Hematopoietic multipotent progenitor cell treated with erythropoietin and hydrocortisone succinate and interleukin-3 and kit ligand, for 15 days (in vitro differentiated cells): ENCODE results near the gene ARHGAP26.

Experiments
- DNase-seq: peaks from one replicate; pipeline ENCODE4 v3.0.0-alpha.2; 2015; ENCODE audit warnings: low spot score

ARHGAP26 gene

DNA sequence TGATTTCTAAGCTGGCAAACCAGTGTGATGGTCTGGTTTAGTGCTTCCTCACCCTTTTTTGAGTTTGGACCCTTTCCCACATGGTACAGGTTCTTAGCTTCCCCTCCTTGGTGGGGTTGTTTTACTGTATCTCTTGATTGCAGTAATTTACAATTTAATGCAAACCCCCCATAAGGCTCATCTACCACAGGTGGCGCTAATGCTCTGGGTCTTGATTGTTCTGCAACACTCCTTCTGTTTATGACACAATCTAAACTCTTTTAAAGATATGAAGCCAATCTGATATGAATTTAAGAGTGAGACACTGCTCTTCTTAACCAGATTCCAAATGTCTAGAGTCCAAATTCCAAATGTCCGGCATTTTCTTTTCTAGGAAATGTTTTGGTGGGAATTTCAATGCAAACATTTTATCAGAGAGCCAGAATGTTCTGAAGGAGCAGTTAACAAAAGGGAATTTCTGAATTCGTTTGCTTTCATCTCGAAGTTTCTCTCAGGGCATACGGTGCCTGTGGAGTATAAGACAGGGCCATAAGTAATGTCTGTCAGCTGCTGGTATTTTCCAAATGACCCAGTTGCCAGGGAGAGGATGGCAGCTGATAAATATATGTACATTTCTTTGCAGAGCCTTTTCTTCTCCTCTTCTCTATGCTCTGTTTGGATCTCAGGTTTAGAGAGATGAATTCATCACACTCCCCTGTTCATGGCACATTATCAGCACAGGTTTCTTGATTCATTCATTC, 246.8 kb downstream of the ARHGAP26 start:
- DNase-seq = peak; percentile 34

GRCh38 chr5:143017541-143017940, 247.4 kb downstream of the ARHGAP26 start:
- no peak for DNase-seq

GRCh38 chr5:143017992-143018391, 247.8 kb downstream of the ARHGAP26 start:
- no peak for DNase-seq

- no peak for DNase-seq
These were observed 249.0 kb downstream of the ARHGAP26 start for GRCh38 chr5:143019157-143019556.

DNA sequence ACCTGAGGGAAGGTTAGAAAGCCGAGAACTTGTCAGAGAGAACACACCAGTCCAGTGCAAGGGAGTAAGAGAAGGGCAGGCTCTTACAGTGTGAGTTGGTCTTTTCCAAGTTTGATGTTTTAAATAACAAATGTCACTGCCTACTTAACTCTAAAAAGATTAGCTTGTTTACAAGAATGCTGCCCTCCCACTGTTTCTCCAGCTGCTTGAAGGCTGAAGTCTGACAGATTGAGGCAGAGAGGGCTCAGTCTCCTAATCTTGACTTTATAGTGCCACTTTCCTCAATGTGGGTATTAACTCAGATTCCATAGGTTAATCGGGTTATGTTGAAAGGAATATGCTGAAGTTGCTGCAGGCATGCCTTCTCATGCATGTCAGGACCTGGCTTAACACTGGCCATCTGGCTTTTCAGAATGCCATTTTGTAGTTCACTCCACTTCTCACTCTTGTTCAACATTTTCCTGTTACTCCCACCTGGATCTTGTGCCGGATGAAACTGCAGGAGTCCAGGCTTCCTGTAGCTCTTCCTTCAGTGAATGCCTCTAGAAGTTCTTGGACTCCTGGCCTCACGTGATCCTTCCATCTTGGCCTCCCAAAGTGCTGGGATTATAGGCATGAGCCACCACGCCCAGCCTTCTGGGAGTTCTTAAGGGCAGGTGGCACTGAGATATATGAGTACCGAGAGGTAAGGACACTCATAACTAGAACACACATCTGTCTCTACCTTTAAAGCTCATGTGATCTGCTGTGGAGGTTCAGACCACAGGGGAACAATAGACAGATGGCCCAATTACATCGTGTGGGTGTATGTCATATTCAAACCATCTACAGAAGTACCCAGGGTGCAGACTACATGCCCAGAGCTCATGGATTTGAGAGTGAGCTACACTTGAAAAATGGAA, 249.7 kb downstream of the ARHGAP26 start:
- DNase-seq = no peak

GRCh38 chr5:143021595-143021994, 251.4 kb downstream of the ARHGAP26 start:
- no peak for DNase-seq

- no peak for DNase-seq
These were observed 253.4 kb downstream of the ARHGAP26 start for GRCh38 chr5:143023411-143024096.

DNA sequence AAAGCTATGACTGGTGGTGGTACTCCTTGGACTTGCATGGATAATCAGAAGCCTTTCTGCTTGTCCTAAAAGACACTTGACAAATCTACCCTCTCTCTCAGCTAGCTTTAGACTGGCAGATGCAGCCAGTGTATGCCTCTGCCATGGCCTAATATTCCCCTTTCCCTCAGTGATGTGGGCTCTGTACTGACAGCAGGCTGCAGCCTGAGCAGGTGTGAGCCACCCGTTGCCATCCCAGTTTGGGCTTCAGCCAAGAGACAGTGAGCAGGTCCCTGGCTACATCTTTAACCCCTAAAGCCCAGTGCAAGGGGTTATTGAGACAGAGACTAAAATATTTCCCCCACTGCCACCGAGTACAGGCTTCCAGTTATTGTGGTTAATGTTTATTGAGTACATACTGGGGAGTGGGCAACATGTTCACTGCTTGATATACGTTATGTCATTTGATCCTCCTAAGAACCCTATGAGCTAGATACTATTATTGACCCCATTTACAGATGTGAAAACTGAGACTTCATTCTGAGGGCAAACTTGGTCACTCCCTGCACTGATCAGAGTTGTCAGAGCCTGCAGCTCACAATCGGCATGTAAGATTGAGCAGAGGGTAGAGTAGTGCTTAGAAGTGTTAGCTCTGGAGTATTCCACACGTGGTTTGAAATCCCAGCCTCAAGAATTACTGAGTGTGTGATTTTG, 254.2 kb downstream of the ARHGAP26 start:
- no peak for DNase-seq

- DNase-seq = no peak
These were observed 255.2 kb downstream of the ARHGAP26 start for GRCh38 chr5:143025376-143025775.

- no peak for DNase-seq
These were observed 255.8 kb downstream of the ARHGAP26 start for GRCh38 chr5:143025971-143026370.

DNA sequence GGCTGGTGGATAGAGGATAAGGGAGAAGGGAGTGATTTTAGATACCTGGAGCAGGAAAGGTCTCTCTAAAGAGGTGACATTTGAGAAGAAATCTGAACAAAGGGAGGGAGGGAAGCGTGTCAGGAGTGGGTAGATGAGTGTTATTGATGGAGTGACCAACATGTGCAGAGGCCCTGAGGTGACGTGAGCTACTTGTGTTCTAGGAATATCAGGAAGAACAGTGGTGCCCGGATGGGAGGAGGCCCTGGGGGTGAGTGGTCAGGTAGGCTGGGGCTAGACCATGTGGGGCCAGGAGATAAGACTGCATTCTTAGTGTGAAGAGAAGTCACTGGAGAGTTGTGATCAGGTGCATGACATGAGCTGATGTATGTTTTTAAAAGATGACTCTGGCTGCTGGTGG, 256.2 kb downstream of the ARHGAP26 start:
- no peak for DNase-seq

- DNase-seq = no peak
These were observed 259.1 kb downstream of the ARHGAP26 start for GRCh38 chr5:143029293-143029692.

- DNase-seq = no peak
These were observed 260.2 kb downstream of the ARHGAP26 start for GRCh38 chr5:143030349-143030748.

DNA sequence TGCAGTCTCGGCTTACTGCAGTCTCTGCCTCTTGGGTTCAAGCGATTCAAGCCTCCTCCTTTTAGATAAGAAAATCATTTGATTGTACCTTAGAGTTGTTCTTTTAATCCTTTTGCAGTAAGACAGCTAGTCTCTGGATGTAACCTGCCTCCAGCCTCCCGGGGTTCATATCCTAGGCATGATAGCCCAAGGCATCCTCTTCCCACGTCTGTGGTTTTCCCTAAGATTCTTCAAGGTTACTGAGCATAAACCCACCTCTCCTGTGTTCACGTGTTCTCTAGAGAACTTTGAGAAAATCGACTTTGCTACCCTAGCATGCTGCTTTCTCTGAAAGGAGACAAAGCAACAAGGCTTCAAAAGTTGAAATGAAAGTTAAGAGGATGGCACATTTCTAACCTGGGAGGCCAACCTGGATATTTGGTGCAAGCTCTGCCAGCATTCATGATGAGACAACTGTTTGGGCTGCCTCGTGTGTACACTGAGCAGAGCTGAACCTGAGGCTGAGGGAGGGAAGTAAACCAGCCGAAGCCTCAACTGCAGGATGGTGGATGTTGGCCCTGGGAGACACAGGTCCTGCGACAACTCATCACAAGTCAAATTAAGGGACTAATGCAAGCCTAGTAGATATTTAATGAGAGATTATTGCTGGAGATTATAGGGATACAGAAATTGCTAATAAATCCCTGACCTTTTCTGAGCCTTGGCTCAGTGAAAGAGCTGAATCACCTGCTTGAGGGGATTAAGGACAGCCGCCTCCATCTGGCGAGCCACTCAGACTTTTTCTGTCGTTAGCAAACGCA, 261.8 kb downstream of the ARHGAP26 start:
- no peak for DNase-seq

GRCh38 chr5:143032581-143032836, 262.3 kb downstream of the ARHGAP26 start:
- DNase-seq = no peak

DNA sequence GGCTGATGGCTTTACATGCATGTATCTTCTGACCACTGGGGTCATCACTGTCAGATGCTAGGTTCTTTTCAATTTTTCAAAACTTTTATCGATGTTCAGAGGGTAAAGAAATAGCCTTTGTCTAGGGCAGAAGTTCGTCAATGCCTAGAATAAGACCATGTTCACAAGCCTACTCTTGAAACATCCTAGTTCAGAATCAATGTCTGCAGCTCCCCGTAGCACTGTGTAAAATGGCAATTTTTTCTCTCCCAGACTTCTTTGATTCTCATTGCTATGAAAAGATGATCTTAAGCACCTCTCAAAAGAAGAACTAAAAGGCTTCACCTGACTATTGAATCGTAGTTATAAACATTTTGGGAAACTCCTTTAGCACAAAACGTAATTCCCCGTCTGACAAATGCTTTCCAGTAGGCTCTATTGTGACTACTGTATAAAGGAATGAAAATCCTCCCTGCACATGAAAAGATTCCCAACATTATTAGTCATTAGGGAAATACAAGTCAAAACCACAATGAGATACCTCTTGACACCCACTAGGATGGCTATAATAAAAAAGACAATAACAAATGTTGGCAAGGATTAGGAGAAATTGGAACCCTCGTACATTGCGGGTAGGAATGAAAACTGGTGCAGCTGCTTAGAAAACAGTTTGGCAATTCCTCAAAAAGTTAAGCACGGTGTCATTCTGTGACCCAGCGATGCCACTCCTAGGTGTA, 263.5 kb downstream of the ARHGAP26 start:
- no peak for DNase-seq

- no peak for DNase-seq
These were observed 266.2 kb downstream of the ARHGAP26 start for GRCh38 chr5:143036146-143036927.

GRCh38 chr5:143037071-143037470, 266.9 kb downstream of the ARHGAP26 start:
- no peak for DNase-seq

GRCh38 chr5:143037708-143038107, 267.5 kb downstream of the ARHGAP26 start:
- no peak for DNase-seq

DNA sequence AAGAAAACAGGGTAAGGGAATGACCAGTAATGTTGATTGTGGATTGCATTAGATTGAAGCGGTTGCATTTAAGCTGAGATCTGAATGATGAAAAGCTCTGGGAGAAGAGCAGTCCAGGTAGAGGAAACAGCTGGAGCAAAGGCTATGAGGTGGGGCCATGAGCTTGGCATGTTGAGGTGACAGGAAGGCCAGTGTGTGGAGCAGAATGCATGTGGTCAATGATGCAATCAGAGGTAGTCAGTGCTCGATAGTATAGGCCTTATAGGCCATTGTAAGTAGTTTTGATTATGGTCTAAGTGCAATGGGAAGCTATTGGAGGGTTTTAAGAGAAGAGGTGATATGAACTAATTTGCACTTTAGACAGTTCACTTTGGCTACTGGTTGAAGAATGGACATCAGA, 270.4 kb downstream of the ARHGAP26 start:
- DNase-seq = no peak
